Activated naive CD4-positive, alpha-beta T cell treated with Interleukin-2 at 50 U/mL for 16 hours (primary cell): Measurements from ENCODE around the gene ADO.
"Not testable (repeated sequence)": the region's sequence is repeated elsewhere in the genome, so short reads cannot be mapped to it uniquely, and the experiment has no call there.

Source experiments
- DNase-seq: peaks from one replicate; pipeline ENCODE4 v3.0.0-alpha.2; 2020

ADO gene

DNA sequence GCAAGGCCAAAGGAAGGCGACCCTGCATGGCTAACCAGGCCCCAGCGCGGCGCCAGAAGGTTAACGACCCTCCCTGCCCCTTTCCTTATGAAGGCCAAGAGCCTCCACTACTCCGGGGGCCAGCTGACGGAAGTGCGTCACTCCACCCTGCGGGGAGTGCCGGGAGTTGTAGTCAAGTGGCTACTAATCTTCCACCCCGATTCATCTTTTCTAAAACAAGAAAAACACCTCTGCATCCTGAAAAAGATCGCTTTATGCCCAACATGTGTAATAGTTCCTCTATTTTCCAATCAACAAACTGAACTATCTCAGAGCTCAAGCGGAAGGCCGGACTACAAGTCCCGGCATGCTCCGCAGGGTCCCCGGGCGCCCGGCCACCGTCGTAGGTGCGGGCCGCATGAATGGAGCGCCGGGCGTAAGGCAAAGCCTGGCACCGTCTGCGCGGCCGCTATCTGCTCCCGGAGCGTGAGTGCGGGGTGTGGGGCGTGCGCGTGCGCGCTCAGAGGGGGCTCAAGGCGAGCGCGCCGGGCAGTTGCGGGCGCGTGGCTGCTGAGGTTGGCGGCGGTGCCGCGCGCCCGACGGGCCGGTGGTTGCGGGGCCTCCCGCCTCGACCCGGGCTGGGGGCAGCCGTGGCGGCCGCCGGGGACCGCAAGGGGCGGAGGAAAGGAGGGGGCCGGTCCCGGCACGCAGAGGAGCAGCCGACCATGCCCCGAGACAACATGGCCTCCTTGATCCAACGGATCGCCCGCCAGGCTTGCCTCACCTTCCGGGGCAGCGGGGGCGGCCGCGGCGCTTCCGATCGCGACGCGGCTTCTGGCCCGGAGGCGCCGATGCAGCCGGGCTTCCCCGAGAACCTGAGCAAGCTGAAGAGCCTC is at the start of gene ADO:
TSS of gene ADO (plus strand) at position 365 of the 875 bp plus-strand sequence. CDS start at position 705, 340 bp downstream.
- DNase-seq: peak; percentile 83

DNA sequence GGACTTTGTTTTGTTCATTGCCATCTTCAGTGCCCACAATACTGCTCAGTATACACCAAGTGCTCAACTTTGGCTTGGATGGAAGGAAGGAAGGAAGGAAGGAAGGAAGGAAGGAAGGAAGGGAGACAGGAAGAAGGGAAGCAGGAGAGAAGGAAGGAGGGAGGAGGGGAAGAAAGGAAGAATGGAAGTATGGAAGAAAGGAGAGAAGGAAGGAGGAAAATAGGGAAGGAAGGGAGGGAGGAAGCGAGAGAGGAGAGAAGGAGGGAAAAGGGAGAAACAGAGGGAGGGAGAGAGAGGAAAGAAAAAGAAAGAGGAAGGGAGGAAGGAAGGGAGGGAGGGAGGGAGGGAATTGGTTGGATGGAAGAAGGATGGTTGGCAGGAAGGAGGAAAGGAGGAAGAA is 49.6 kb upstream of the ADO start:
- no peak for DNase-seq

DNA sequence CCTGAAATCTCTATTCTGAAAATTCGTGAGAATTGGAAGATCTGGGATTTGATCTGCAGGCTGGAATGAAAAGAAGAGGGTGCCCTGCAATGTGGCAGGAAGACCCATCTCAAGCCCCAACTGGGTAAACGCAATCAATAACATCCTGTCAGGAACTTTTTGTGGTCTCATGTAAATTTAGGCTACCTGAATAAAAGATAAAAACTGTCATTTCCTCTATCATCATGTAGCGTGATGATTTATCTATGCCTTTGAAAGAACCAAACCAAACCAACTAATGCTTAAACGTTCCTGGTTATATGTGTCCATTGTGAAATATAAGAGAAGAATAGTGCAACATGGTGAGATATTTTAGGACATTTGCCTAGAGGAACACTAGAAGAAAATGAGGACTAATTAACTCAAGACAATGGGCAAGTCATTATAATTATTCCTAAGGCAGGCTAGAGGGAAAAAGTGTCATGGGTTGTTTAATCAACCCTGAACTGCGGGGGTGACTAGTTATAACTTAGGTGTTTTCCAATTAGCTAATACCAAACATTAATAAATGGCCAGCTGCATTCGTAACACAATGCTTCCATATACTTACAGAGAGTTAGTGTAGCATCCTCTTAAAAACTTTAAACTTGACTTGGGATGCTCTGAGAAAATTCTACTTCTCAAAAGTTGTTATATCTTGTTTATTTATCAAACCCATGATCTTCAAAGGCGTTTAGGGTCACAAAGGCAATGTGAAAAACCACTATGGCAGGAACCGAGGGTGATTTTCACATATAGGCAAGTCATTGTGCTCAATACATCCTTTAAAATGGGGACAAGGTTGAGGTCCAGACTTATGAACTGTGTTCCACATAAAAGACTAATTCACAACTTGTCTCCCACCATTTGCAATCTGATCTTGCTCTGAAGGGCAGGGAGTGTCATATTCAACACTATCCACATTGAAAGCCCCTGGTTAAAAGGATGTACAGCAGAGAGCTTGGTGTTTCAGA is 48.6 kb upstream of the ADO start:
- DNase-seq: no peak

DNA sequence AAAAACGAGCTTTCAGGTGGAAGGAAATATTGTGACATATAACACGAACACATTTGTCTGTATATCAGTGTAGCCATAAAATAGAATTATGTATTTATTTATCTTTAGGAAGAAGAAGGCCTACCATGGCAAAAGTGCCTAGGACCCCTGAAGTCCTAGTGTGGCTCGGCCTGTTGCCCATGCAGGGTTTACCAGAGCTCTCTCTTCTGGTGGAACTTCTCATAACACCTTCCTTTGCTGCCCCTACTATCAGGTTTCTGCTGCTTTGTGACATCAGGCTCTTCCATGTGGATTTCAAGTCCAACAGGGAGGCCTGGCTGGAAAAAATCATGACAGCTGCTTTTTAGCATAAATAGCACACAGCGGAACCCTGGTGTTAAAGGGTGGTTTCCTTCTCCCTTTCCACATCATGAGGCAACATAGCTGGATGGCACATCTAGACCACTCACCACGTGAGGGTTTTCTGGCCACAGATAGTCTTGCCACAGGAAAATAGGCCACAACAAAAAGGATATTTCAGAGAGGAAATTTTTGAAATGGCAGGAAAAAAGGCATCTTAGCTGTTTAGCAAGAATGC is 44.8 kb upstream of the ADO start:
- DNase-seq: no peak

DNA sequence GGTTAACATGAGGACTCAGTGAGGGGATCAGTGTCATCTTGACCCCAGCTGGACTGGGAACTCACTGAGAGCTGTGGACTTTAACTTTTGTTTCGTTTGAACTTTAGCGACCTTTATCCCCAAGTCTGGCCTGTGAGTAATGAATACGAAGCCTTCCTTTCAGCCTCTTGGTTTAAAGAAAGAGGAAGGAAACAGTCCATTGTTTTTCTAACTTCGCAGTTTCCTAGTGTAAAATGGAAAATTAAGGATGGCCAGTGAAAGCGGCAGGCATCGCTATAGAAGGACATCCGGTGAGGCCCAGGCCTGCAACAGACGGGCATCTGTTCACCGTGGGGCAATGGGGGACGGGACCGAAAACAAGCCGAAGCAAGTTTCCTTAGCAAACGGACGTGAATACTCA is 44.1 kb upstream of the ADO start:
- no peak for DNase-seq

DNA sequence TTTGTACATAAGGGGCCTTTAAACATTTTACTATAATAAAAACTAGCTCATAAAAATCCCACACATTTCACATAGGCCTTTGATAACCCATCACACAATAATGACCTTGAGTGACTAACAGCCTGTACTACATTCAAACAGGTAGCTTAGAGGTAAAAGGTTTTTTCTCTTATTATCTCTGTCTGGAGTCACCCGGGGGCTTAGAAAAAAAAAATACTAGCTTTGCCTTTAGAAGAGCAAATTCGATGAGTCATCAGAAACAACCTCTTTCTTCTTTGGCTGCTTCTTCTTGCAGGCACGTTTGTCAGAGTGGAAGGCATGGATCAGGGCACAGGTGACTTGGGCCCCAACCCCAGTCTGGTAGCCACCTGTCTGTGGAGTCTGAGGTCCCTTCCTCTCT is 43.4 kb upstream of the ADO start:
- DNase-seq: no peak

DNA sequence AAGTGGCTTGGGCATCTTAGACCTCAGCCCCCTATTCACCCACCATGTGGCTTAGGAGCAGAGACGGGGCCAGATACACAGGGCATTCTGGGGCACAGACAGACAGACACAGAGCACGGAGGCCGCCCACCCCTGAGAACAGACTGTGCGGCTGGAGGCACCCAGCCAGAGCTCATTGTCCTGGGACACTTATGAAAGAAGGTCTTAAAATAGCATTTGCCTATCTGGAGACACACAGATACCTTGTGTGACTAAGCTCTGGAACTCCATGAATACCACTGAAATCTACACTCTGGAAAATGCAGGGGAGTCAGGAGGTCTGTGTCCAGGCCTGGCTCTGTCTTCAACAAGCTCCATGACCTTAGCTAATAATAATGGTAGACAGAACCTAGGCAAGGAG is 41.4 kb upstream of the ADO start:
- no peak for DNase-seq

DNA sequence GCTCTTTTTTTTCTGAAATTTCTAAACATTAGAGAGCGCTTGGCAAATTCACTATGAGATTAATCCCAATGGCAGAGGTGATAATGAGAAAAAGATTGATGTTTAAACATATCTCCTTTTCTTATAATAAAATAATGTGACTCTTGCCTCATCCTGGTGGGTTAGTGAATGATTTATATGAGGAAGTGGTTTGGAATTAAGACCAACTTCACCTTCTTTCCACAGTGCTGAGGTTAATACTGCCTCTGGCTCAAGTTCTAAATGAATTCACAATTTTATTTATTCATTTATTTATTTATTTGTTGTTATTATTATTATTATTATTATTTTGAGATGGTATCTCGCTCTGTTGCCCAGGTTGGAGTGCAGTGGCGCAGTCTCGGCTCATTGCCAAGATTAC is 40.5 kb upstream of the ADO start:
- no peak for DNase-seq

DNA sequence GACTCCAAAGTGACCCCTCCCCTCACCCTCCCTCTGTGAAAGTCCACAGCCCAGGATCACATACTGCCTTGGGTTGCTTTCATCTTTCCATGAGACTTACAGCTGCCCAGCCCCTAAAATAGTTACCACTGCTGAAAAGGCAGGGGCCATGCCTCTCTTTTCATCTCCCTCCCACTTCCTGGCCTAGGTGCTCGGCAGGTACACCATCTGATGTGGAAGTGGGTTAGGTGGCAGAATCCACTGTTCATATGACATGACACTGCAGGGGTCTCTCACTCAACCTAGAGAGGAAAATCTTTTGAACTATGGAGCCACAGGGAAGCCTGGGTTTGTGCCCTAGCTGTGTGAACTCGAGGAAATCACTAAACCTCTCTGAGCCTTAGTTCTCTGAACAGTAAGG is 38.8 kb upstream of the ADO start:
- no peak for DNase-seq

DNA sequence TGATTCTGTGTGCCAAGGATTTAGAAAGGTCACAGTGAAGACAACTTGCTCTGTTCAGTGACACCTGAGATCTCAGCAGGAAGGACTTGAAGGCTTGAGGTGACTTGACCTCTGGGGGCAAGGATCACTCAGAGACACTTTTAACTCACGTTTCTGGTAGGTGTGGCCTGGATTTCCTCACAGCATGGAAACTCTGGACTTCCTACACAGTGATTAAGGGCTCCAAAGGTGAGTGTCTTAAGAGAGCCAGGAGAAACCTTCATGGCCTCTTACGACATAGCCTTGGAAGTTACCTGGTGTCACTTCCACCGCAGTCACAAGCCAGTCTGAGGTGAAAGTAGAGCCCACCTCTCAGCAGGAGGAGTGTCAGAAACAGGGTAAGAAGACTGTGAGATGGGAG is 38.1 kb upstream of the ADO start:
- no peak for DNase-seq

DNA sequence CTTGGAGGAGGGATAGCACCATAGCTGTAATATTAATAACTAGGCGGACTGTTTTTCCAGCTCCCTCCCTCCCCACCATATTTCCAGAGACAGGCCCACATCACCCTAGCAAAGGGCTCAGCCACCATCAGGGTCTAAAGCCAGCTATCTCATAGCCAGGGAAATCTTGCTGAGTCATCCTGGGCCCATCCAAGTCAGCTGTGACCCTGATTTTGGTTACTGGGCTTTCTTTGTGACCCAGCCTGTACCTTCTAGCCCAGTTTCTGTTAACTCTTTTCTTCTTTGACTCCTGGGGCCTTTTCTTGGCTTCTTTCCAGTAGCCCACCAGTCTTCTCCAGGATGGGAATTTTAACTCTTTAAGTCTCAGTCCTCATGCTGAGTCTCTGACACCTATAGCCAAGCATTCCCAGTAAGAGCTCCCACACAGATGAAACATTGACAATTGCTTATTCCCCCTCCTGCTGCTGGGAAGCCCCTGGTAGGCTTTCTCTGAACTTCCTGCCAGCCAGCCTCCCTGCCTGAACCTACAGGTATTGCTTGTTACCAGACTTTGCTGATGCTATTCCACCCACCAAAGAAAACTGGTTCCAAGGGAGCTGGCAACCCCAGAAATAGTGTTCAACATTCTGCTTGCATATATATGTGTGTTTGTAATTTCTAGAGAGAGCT is 34.8 kb upstream of the ADO start:
- no peak for DNase-seq

DNA sequence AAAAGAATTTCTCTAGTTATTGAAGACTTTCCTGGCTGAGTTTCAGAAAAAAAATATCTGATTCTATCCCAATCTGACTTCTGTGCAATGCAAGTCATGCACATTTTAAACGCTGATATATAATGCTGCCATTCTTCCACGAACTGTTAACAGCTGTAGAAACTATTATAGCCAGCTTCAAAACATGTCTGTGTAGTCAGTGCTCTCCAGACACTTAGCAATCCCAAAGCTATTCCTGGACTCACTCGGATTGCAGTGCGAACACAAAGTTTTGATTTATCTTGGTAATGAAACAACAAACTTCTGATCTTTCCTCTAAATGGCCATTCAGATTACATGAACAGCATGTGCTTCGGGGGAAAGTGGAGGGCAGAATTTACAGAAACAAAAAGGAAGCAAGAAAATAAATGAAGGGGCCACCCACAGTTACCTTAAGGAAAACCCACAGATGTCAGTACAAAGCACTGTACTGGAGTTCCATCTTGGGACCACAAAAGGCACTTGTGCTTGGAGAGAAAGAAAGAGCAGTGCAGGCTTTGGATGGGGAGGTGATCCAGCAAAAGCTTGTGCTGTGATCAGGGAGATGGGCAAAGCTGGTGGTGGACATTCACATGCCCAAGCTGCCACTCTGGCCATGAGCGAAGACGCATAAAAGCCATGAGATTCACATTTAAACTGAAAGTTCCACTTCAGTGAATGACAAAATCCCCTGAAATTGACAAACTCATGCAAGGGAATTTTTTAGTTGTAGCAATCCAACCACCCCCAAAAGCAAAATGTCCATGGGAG is 32.1 kb upstream of the ADO start:
- no peak for DNase-seq

DNA sequence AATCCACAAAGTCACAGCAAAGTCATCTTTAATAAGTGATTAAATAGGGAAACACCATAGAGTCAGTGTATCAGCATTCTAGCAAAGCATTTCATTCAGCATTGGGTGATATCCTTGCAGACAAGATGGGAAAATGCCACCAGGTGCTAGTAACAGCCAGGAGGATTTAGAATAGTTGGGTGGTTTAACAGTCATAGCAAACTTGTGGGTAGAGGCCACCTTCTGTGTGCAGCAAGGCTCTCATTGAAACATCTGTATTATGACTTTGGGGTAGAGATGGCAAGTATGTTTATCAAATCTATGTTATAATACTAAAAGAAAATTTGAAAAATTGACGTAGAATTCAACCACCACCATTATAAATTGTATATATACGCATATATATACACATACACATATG is 26.4 kb upstream of the ADO start:
- DNase-seq: no peak

DNA sequence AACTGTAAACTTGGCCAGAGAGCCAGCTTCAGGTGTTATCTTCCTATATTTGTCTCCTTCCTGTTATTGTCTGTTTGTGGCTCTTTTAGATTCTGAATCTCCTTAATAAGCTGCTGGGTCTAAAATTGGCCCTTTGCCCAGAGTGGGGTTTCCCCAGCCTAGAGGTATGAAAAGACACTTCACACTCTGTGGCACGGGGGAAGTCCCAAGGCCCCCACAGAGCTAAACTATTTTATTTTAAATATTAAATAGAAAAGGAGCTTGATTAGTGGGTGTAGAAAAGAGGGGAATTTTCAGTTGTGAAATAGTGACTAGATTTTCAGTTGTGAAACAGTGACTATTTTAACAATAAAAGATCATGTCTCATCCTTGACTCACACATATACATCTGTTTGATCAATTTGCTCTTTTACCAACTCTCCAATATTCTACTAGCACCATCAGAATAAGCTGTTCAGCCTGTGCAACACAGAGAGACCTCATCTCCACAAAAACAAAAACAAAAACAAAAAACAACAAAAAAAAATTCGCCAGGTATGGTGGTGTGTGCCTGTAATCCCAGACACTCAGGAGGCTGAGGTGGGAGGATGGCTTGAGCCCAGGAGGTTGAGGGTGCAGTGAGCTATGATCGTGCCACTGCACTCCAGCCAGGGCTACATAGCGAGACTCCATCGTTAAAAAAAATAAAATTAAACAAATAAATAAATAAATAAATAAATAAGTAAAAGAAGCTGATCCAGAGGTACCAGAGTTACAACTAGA is 24.9 kb upstream of the ADO start:
- DNase-seq: peak; percentile 90

DNA sequence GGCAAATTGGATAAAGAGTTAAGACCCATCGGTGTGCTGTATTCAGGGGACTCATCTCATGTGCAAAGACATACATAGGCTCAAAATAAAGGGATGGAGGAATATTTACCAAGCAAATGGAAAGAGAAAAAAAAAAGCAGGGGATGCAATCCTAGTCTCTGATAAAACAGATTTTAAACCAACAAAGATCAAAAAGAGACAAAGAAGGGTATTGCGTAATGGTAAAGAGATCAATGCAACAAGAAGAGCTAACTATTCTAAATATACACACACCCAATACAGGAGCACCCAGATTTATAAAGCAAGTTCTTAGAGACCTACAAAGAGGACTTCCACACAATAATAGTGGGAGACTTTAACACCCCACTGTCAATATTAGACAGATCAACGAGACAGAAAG is 20.0 kb upstream of the ADO start:
- DNase-seq: not testable (repeated sequence)

DNA sequence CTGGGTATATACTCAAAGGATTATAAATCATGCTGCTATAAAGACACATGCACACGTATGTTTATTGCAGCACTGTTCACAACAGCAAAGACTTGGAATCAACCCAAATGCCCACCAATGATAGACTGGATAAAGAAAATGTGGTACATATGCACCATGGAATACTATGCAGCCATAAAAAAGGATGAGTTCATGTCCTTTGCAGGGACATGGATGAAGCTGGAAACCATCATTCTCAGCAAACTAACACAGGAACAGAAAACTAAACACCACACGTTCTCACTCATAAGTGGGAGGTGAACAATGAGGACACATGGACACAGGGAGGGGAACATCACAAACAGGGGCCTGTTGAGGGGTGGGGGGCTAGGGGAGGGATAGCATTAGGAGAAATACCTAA is 16.2 kb upstream of the ADO start:
- not testable (repeated sequence) for DNase-seq

DNA sequence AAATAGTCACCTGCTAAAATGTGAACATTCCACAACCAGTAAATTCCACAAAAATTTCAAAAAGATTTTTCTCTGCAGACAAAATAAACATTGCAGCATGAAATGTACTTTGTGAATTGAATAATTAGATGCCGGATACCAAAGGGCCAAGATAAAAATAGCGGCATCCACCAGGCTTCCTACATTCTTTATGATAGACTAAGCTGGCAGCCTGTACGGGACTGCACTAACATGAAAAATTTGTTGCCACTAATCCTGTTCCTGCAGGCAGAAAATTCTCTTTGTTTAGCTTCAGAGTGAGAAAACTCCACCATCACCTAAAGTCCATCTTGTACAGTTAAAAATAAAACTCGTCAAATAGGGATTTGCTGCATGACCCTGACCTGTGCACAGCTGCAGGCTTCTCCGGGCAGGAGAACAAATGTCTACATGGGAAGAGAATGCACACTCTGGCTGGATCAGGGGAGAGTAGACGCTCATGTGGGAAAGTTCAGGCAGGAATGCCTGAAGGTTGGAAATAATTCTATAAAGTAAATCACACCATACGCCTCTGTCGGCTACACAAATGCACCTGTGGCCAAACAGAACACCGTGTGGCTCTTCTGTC is 15.6 kb upstream of the ADO start:
- no peak for DNase-seq

DNA sequence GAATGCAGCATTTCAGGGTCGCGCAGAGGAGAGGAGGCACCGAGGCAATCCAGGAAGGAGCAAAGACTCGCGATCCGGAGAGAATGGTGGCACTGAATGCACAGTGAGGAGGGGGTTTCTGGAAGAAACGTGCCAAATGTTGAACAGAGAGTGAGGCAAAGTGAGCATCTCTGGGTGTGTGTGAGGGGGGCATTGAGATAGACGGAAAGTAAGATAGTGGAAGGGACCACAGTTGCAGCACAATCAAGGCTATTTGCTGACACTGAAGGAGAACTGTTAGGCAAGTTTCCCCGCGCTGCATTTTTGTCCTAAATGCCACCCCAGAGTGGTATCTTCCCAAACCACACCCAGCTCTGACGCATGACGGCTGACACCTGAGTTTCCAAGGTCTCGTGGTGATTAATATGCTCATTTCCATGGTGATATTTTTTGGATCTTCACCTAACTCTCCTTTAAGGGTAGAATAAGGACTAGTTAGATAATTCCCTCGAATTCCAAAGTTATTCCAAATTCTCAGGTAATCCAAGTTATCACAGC is 14.4 kb upstream of the ADO start:
- no peak for DNase-seq

DNA sequence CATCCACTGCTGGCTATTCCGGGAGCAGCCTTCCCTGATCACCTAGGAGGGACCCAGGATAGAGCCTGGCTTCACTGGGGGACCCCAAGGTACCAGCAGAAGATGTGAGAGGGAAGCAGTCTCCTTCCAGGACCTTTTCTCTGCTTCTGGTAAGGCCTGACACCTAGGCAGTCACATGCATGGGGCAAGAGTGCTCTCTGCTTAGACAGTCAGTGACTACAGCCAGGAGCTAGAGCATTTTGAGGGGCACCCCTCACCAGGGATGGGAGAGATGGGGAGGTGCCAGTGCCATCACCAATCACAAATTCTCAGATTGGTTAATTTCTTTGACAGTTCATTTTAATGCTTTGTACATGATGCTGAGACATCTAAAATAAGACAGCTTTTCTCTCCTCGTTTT is 13.9 kb upstream of the ADO start:
- no peak for DNase-seq

DNA sequence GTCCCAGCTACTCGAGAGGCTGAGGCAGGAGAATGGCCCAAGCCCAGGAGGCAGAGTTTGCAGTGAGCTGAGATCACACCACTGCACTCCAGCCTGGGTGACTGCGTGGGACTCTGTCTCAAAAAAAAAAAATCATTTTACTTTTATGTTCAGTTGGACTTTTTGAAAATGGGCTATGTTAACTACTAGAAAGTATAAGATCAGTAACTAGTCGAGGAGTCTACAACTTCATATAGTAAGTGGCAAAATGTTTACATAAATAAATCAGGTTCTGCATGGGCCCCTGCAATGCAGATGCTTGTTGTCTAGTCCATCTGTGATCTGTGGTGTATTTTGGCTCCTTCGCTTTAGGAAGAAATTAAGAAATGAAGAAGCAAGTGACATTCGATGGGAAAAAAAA is 12.3 kb upstream of the ADO start:
- DNase-seq: no peak

DNA sequence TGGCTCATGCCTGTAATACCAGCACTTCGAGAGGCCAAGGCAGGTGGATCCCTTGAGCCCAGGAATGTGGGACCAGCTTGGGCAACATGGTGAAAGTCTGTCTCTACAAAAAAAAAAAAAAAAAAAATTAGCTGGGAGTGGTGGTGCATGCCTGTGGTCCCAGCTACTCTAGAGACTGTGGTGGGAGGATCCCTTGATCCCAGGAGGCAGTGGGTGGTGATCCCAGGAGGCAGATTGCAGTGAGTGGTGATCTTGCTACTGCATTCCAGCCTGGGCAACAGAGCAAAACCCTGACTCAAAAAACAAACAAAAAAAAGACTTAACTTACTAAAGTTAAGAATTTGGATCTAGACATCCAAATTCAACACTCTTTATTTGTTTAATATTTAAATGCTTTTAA is 10.2 kb upstream of the ADO start:
- no peak for DNase-seq
